A549 (cell line): ENCODE results near the gene BTG1. TPM values are rescaled to one million over a fixed set of nuclear protein-coding genes. Genes with fewer than 3 reads are reported as not detected.

Source experiments
- ATAC-seq, 2 experiments: fragments of 200-7000 bp in 1 of 2; fragments of >200 bp in 1 of 2; cut with Nextera tagmentation in 1 of 2; cut with Tn5 transposase in 1 of 2; 3 replicates each; pipeline versions ENCODE4 v1.8.0 to v1.9.1; 2018 to 2020; ENCODE audit warnings: mild to moderate bottlenecking in 1 of 2, moderate library complexity in 1 of 2
- CTCF ChIA-PET: fragments of 300-600 bp; sonication (Branson Sonifier 250); formaldehyde crosslinking; extraction: SDS; loops from one replicate; lab custom pipeline; 2021; ENCODE audit warnings: antibody characterized with exemption, inconsistent platforms; lab: Yijun Ruan, JAX
- POLR2A ChIA-PET: fragments of 350-600 bp; formaldehyde crosslinking; extraction: SDS; loops from one replicate; lab custom pipeline; 2021; ENCODE audit warnings: antibody characterized with exemption, inconsistent platforms; lab: Yijun Ruan, JAX
- DNase-seq, 2 experiments: peaks; one replicate each; pipeline versions ENCODE4 v3.0.0 to v3.0.0-alpha.2; 2011 to 2016; ENCODE audit warnings: low read depth in 1 of 2, low spot score in 1 of 2
- FAIRE-seq: peaks from 2 replicates; lab custom pipeline; 2011; peaks lifted over from hg19 to GRCh38; lab: Jason Lieb, UNC
- H3K27ac ChIP-seq, 2 experiments: fragments of >200 bp; sonication (Bioruptor Twin); formaldehyde crosslinking; 3 replicates each; pipeline ENCODE4 v1.5.1; 2016 to 2017
- H3K4me1 ChIP-seq: fragments of >200 bp; sonication (Bioruptor Twin); formaldehyde crosslinking; 3 replicates; pipeline ENCODE4 v1.6.1; 2016
- H3K4me2 ChIP-seq: fragments of >200 bp; sonication (Bioruptor Twin); formaldehyde crosslinking; 3 replicates; pipeline ENCODE4 v1.6.1; 2016
- H3K4me3 ChIP-seq: fragments of >200 bp; sonication (Bioruptor Twin); formaldehyde crosslinking; 3 replicates; pipeline ENCODE4 v1.5.1; 2016
- H3K9me3 ChIP-seq: fragments of >200 bp; sonication (Bioruptor Twin); formaldehyde crosslinking; 3 replicates; pipeline ENCODE4 v1.6.1; 2016
- CHD2 ChIP-seq: fragments of 150-350 bp; IDR thresholded peaks from 2 replicates; pipeline ENCODE4 v1.6.1; 2014; ENCODE audit warnings: low read length; ENCODE audit not compliant: partially characterized antibody
- E2F6 ChIP-seq: IDR thresholded peaks from 2 replicates; pipeline ENCODE4 v1.6.1; 2012; ENCODE audit warnings: low read depth, borderline replicate concordance
- FOSL2 ChIP-seq, 2 experiments: fragments of 450-650 bp in 1 of 2; fragments of >200 bp in 1 of 2; sonication (Bioruptor Twin) in 1 of 2; formaldehyde crosslinking; IDR thresholded peaks; 2 replicates each; pipeline versions ENCODE4 v1.5.0 to v1.6.1; 2016 to 2020; ENCODE audit warnings: mild to moderate bottlenecking in 1 of 2, moderate library complexity in 1 of 2
- HDAC2 ChIP-seq: fragments of 200-600 bp; sonication (generic); IDR thresholded peaks from 2 replicates; pipeline ENCODE4 v1.6.1; 2016
- HOXA7 ChIP-seq: fragments of 250-450 bp; sonication (Bioruptor Pico); IDR thresholded peaks from 2 replicates; pipeline ENCODE4 v1.5.0; 2020; ENCODE audit warnings: mild to moderate bottlenecking, moderate library complexity
- JUN ChIP-seq, 2 experiments: fragments of >200 bp; sonication (Bioruptor Twin); formaldehyde crosslinking; IDR thresholded peaks; 2 replicates in 1 of 2; 3 replicates in 1 of 2; pipeline ENCODE4 v1.6.1; 2016 to 2017
- KDM5A ChIP-seq: fragments of 200-600 bp; sonication (generic); IDR thresholded peaks from 2 replicates; pipeline ENCODE4 v1.6.1; 2016; ENCODE audit warnings: antibody characterized with exemption, mild to moderate bottlenecking
- NPAS2 ChIP-seq: fragments of 250-450 bp; sonication (Bioruptor Pico); IDR thresholded peaks from 2 replicates; pipeline ENCODE4 v1.8.0; 2022; ENCODE audit warnings: mild to moderate bottlenecking, moderate library complexity, borderline replicate concordance
- POLR2A ChIP-seq: IDR thresholded peaks from 2 replicates; pipeline ENCODE4 v1.6.1; 2012; ENCODE audit warnings: mild to moderate bottlenecking, low read length
- RNF2 ChIP-seq: fragments of 200-600 bp; sonication (generic); IDR thresholded peaks from 2 replicates; pipeline ENCODE4 v1.6.1; 2016; ENCODE audit warnings: low read depth, mild to moderate bottlenecking, antibody characterized with exemption, moderate library complexity, borderline replicate concordance
- USF2 ChIP-seq: fragments of 450-650 bp; IDR thresholded peaks from 2 replicates; pipeline ENCODE4 v1.6.1; 2014; ENCODE audit warnings: antibody characterized with exemption
- WGBS: methylation state at CpG from one replicate; pipeline ENCODE4 v1.1.6; 2017; ENCODE audit errors: missing lambda C conversion rate; 5-methylcytosine and 5-hydroxymethylcytosine counted together
- polyA plus RNA-seq, 4 experiments: library from polyadenylated mRNA; depleted of rRNA in 3 of 4; stranded (reverse); fragments of >200 nt; fragmentation: RNase III in 1 of 4; extraction: RNeasy Plus Mini Kit Qiagen cat#74134 plus additional on column Dnase treatment in 1 of 4; gene quantifications; 2 replicates in 3 of 4; 3 replicates in 1 of 4; pipeline ENCODE4 v1.2.3, GENCODE V29; 2011 to 2017
- TF ChIP-seq, protein P1 (sequence below): fragments of 150-350 bp; IDR thresholded peaks from 2 replicates; pipeline ENCODE4 v1.6.1; 2014; ENCODE audit warnings: low read depth, mild to moderate bottlenecking, low read length
- TF ChIP-seq, protein P2 (sequence below): fragments of 250-450 bp; sonication (Bioruptor Pico); IDR thresholded peaks from 2 replicates; pipeline ENCODE4 v1.5.0; 2021; ENCODE audit warnings: mild to moderate bottlenecking, moderate library complexity, borderline replicate concordance
- TF ChIP-seq, protein P3 (sequence below): fragments of >200 bp; sonication (Bioruptor Twin); formaldehyde crosslinking; IDR thresholded peaks from 3 replicates; pipeline ENCODE4 v1.6.1; 2016

The BTG1 gene
- polyA plus RNA-seq, 2 of the 4 experiments (the other 2 are of a cell fraction), result 29.4 to 138 TPM

GRCh38 chr12:92156139-92156538 is 10.5 kb upstream of the BTG1 start:
- DNase-seq, result no peak
- Histone ChIP-seq H3K4me2 (no peak overlapping the region), H3K4me3 (no peak overlapping the region), H3K27ac (0 out of 6 replicates have a peak overlapping the region, but pooled peaks of 1 of the 2 experiments have one; percentile 2), H3K4me1 (peaks cover 20% of the 10 kb centered on the region), H3K9me3 (no peaks in the 10 kb centered on the region)
- ATAC-seq, result no peak
- POLR2A ChIA-PET, result interaction anchor here (1.9 kb wide), 1 partner anchor 10 kb away, joined by 6 read pairs; the partner anchor contains the start of gene BTG1
- FAIRE-seq, result no peak
- 84% methylated on average over 2 of the region's 2 CpGs for whole genome bisulfite sequencing
- TF ChIP-seq HOXA7 (CRISPR knock-in tag), result no peak
- TF ChIP-seq, protein P1, sequence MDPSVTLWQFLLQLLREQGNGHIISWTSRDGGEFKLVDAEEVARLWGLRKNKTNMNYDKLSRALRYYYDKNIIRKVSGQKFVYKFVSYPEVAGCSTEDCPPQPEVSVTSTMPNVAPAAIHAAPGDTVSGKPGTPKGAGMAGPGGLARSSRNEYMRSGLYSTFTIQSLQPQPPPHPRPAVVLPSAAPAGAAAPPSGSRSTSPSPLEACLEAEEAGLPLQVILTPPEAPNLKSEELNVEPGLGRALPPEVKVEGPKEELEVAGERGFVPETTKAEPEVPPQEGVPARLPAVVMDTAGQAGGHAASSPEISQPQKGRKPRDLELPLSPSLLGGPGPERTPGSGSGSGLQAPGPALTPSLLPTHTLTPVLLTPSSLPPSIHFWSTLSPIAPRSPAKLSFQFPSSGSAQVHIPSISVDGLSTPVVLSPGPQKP, result no peak
- TF ChIP-seq, protein P2, sequence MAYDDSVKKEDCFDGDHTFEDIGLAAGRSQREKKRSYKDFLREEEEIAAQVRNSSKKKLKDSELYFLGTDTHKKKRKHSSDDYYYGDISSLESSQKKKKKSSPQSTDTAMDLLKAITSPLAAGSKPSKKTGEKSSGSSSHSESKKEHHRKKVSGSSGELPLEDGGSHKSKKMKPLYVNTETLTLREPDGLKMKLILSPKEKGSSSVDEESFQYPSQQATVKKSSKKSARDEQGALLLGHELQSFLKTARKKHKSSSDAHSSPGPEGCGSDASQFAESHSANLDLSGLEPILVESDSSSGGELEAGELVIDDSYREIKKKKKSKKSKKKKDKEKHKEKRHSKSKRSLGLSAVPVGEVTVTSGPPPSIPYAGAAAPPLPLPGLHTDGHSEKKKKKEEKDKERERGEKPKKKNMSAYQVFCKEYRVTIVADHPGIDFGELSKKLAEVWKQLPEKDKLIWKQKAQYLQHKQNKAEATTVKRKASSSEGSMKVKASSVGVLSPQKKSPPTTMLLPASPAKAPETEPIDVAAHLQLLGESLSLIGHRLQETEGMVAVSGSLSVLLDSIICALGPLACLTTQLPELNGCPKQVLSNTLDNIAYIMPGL (CRISPR knock-in tag), result no peak
- TF ChIP-seq USF2, result no peak
- TF ChIP-seq, protein P3, sequence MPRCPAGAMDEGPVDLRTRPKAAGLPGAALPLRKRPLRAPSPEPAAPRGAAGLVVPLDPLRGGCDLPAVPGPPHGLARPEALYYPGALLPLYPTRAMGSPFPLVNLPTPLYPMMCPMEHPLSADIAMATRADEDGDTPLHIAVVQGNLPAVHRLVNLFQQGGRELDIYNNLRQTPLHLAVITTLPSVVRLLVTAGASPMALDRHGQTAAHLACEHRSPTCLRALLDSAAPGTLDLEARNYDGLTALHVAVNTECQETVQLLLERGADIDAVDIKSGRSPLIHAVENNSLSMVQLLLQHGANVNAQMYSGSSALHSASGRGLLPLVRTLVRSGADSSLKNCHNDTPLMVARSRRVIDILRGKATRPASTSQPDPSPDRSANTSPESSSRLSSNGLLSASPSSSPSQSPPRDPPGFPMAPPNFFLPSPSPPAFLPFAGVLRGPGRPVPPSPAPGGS, result no peak
- no peak for TF ChIP-seq E2F6
- CTCF ChIA-PET, result interaction anchor here (0.5 to 1.7 kb wide), 2 partner anchors 426 to 774 kb away, joined by 4 to 9 read pairs; no protein-coding TSS in a partner anchor

GRCh38 chr12:92155733-92156132 is 10.1 kb upstream of the BTG1 start:
- WGBS, result 73% methylated on average over 2 of the region's 2 CpGs

GRCh38 chr12:92151916-92152315 is 6.3 kb upstream of the BTG1 start:
- no peak overlapping the region for H3K4me3 ChIP-seq
- POLR2A ChIA-PET, result no interaction called here
- peaks cover 10% of the 10 kb centered on the region for H3K4me1 ChIP-seq
- no peak overlapping the region for H3K27ac ChIP-seq
- DNase-seq, result no peak
- H3K9me3 ChIP-seq, result no peaks in the 10 kb centered on the region
- H3K4me2 ChIP-seq, result no peak overlapping the region
- peak; percentile 13 for FAIRE-seq
- TF ChIP-seq KDM5A (no peak), RNF2 (no peak), CHD2 (no peak), NPAS2 (no peak), JUN (IDR thresholded peaks at IDR 0.05) (no peak), E2F6 (no peak), HDAC2 (no peak)
- TF ChIP-seq, all 56 proteins: peak for 0
- CTCF ChIA-PET, result interaction anchor here (1.3 kb wide), 1 partner anchor 418 kb away, joined by 3 read pairs; no protein-coding TSS in a partner anchor
- 83% methylated on average over 2 of the region's 2 CpGs for WGBS
- no peak for ATAC-seq

More at GRCh38 chr12:92155733-92156132, 10.1 kb upstream of the BTG1 start:
- DNase-seq, result no peak
- Histone ChIP-seq H3K4me1 (peaks cover 16% of the 10 kb centered on the region), H3K4me3 (no peak overlapping the region), H3K4me2 (no peak overlapping the region), H3K9me3 (no peaks in the 10 kb centered on the region), H3K27ac (0 out of 6 replicates have a peak overlapping the region, but pooled peaks of 1 of the 2 experiments have one; percentile 2)
- CTCF ChIA-PET, result interaction anchor here (0.5 to 1.7 kb wide), 2 partner anchors 427 to 774 kb away, joined by 4 to 9 read pairs; no protein-coding TSS in a partner anchor
- TF ChIP-seq FOSL2 (IDR thresholded peaks at IDR 0.05), result no peak
- peak; percentile 44; the same call in 1 of the 2 replicates for TF ChIP-seq FOSL2 (CRISPR knock-in tag; IDR thresholded peaks at IDR 0.05)
- no peak for TF ChIP-seq POLR2A
- POLR2A ChIA-PET, result interaction anchor here (1.9 kb wide), 1 partner anchor 10 kb away, joined by 6 read pairs; the partner anchor contains the start of gene BTG1
- peak in 1 of 2 experiments; percentile 60; a peak in 2 of 6 replicates for ATAC-seq
- FAIRE-seq, result no peak
